ENCODE data around the gene ABCG4. TPM values are rescaled to one million over a fixed set of nuclear protein-coding genes. Genes with fewer than 3 reads are reported as not detected.

Gene ABCG4
- total and polyA plus RNA-seq, 2 of the 8 experiments (the other 6 are each of a cell fraction or from before 2014, with no cell fraction given), result 1.8 to 2.3 TPM

- DNase-seq (ENCODE audit: low read depth in 1 of 2, low spot score in 2 of 2), result no peak
- H2AK5ac ChIP-seq (ENCODE audit: low read depth, low read length), result no peak overlapping the region
- H4K91ac ChIP-seq (replicated peaks; ENCODE audit: insufficient read length, low read length), result no peak overlapping the region
- H3K27me3 ChIP-seq (replicated peaks in 1 of 4; ENCODE audit: control insufficient read depth in 3 of 4, extremely low read depth in 1 of 4, insufficient read depth in 3 of 4, low read length in 3 of 4), result no peaks in the 10 kb centered on the region
- H3K4me1 ChIP-seq (replicated peaks in 1 of 4; ENCODE audit: control insufficient read depth in 3 of 4, insufficient read depth in 4 of 4, low read length in 3 of 4), result peaks cover 0 to 8% (median 6%) of the 10 kb centered on the region in 4 experiments; a peak in 5 of 7 replicates
- no peak overlapping the region for H3K56ac ChIP-seq (replicated peaks; ENCODE audit: insufficient read length, low read depth, low read length)
- H3K18ac ChIP-seq (ENCODE audit: extremely low read depth, low read length), result no peak overlapping the region
- CTCF ChIA-PET (ENCODE audit: partially characterized antibody), result interaction anchor here (1.0 to 2.5 kb wide), 7 partner anchors 14 to 171 kb away, joined by 3 to 9 read pairs (median 3); no protein-coding TSS in a partner anchor
- no peak overlapping the region for H2BK5ac ChIP-seq (ENCODE audit: low read depth, low read length)
- H4K20me1 ChIP-seq (replicated peaks in 1 of 2; ENCODE audit: control insufficient read depth in 1 of 2, insufficient read depth in 2 of 2, low read length in 2 of 2), result peaks cover 0 to 13% of the 10 kb centered on the region in 2 experiments
- H3K36me3 ChIP-seq (ENCODE audit: control insufficient read depth in 2 of 4, insufficient read depth in 4 of 4, low read length in 3 of 4), result peaks cover 7 to 32% (median 21%) of the 10 kb centered on the region in 4 experiments
- POLR2A ChIA-PET (ENCODE audit: partially characterized antibody), result interaction anchor here (0.5 to 3.2 kb wide), 6 partner anchors 8 to 1525 kb away, joined by 3 to 19 read pairs (median 4); partner anchors contain the start of genes CBL and MCAM
- H3K23ac ChIP-seq (ENCODE audit: insufficient read length), result no peak overlapping the region
- 84% methylated on average over 5 of the region's 5 CpGs; no CpG with 5 or more reads in 1 of the 2 experiments for WGBS, 2 experiments (ENCODE audit: extremely low coverage in 1 of 2, insufficient coverage in 1 of 2, insufficient read length in 1 of 2, insufficient replicate concordance in 2 of 2, low coverage in 1 of 2, low lambda C conversion rate in 2 of 2, missing lambda C conversion rate in 1 of 2)
- H3K4me3 ChIP-seq (ENCODE audit: extremely low read depth in 1 of 4, insufficient read depth in 2 of 4, low read depth in 3 of 4, low read length in 4 of 4), result no peak overlapping the region
- H2BK15ac ChIP-seq (ENCODE audit: low read length), result no peak overlapping the region
- no peak overlapping the region for H4K8ac ChIP-seq (ENCODE audit: extremely low read depth, insufficient read depth, low read length)
- H2BK12ac ChIP-seq (ENCODE audit: low read depth, low read length), result no peak overlapping the region
- 0 out of 2 replicates have a peak, but pooled peaks cover 5% of the 10 kb centered on the region for H3K23me2 ChIP-seq (ENCODE audit: low read depth, low read length)
- no peak overlapping the region for H3K14ac ChIP-seq (ENCODE audit: insufficient read length)
- no peak overlapping the region for H3K4me2 ChIP-seq (ENCODE audit: insufficient read depth in 1 of 2, low read depth in 2 of 2, low read length in 2 of 2)
- H3K79me2 ChIP-seq (ENCODE audit: control insufficient read depth in 1 of 2, insufficient read depth in 2 of 2, low read length in 2 of 2), result peaks cover 7 to 24% of the 10 kb centered on the region in 2 experiments
- no peaks in the 10 kb centered on the region for H3K9me3 ChIP-seq (ENCODE audit: insufficient read depth in 2 of 2, low read depth in 1 of 2, low read length in 1 of 2)
- H4K5ac ChIP-seq (ENCODE audit: insufficient read length, low read depth, low read length), result no peak overlapping the region
- H3K4ac ChIP-seq (replicated peaks; ENCODE audit: insufficient read length, low read depth, low read length), result no peak overlapping the region
- no peak overlapping the region for H2AFZ ChIP-seq (ENCODE audit: low read length)
- no peak overlapping the region for H2BK20ac ChIP-seq (ENCODE audit: low read length)
- FAIRE-seq, result no peak
- 0 out of 2 replicates have a peak overlapping the region, but pooled peaks have one; percentile 32 for H3K27ac ChIP-seq (ENCODE audit: low read depth, low read length)
- peaks cover 7% of the 10 kb centered on the region; the same call in 1 of the 2 replicates for H3K79me1 ChIP-seq (ENCODE audit: low read depth, low read length)
- H3K9ac ChIP-seq (replicated peaks in 1 of 4; ENCODE audit: extremely low read depth in 1 of 4, low read depth in 3 of 4, low read length in 3 of 4), result peak overlapping the region in 1 of 4 experiments; percentile 5; a peak in 1 of 7 replicates
- H2BK120ac ChIP-seq (replicated peaks; ENCODE audit: low read depth, low read length), result no peak overlapping the region
- TF ChIP-seq EZH2 (IDR thresholded peaks at IDR 0.05; ENCODE audit: low read depth, low read length, severe bottlenecking) (no peak), TEAD4 (IDR thresholded peaks at IDR 0.05; ENCODE audit: low read depth, low read length) (no peak), GTF2F1 (IDR thresholded peaks at IDR 0.05; ENCODE audit: borderline replicate concordance, low read depth, low read length) (no peak), RXRA (IDR thresholded peaks at IDR 0.05; ENCODE audit: insufficient read depth, low read depth, low read length) (no peak), NRF1 (IDR thresholded peaks at IDR 0.05; ENCODE audit: low read depth, low read length) (no peak), CBX8 (IDR thresholded peaks at IDR 0.05; ENCODE audit: borderline replicate concordance, low read depth, low read length) (no peak), CREB1 (IDR thresholded peaks at IDR 0.05) (no peak), FOSL1 (IDR thresholded peaks at IDR 0.05; ENCODE audit: insufficient read depth, low read depth, low read length) (no peak), SIN3A (conservative IDR thresholded peaks at IDR 0.05 in 1 of 2, IDR thresholded peaks at IDR 0.05 in 1 of 2; ENCODE audit: low read depth in 1 of 2, low read length in 2 of 2) (no peak), HDAC2 (IDR thresholded peaks at IDR 0.05; ENCODE audit: borderline replicate concordance in 1 of 2, low read depth in 2 of 2, low read length in 2 of 2) (no peak), SIRT6 (IDR thresholded peaks at IDR 0.05; ENCODE audit: low read length) (no peak)
- TF ChIP-seq, protein P1, sequence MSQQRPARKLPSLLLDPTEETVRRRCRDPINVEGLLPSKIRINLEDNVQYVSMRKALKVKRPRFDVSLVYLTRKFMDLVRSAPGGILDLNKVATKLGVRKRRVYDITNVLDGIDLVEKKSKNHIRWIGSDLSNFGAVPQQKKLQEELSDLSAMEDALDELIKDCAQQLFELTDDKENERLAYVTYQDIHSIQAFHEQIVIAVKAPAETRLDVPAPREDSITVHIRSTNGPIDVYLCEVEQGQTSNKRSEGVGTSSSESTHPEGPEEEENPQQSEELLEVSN (IDR thresholded peaks at IDR 0.05), result no peak
These were observed 22.1 kb upstream of the ABCG4 start for GRCh38 chr11:119126675-119127268.

Measured in H1 (cell line).